Stimulated activated CD4-positive, alpha-beta T cell treated with anti-CD3 and anti-CD28 coated beads, Interleukin-12 subunit alpha, Interleukin-12 subunit beta, amount 100 ng/mL, for 24 hours (primary cell): ENCODE results near the gene ARID1A.

ENCODE experiments used
- DNase-seq, 2 experiments: peaks; one replicate each; pipeline ENCODE4 v3.0.0-alpha.2; 2020; ENCODE audit warnings: low read depth in 2 of 2

ARID1A gene

DNA sequence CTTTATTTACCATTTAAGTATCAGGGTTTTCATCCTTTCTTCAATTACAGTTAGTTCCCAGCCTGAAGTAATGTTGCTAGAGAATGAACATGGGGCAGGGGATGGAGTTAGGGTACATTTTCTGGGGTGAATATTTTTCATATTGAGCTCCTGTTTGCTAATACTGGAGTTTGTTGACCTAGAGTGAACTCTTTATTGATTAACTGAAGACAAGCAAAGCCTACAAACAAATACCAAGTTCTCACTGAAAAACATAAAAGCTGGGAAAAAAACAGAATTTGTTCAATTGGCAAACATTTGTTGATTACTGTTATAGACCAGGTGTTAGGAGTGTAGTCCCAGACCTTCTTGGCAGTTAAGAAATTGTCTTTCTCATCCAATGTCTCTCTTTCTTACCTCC lies 63.7 kb downstream of the ARID1A start:
- DNase-seq = no peak

DNA sequence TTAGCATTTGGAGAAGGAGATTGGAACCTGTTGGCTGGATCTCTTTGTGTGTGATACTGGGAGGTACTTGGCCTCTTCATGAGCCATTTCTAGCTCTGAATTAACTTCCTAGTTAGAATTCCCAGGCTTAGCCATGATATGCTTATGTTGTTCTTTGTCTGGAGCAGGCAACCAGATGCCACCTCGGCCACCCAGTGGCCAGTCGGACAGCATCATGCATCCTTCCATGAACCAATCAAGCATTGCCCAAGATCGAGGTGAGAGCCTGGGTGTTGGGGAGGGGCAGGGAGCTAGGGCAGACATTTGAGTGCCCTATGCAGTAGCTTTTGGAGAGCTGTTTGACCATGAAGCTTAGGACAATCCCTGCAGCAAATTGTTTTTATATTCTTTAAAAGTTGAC lies 65.4 kb downstream of the ARID1A start:
- DNase-seq = no peak

DNA sequence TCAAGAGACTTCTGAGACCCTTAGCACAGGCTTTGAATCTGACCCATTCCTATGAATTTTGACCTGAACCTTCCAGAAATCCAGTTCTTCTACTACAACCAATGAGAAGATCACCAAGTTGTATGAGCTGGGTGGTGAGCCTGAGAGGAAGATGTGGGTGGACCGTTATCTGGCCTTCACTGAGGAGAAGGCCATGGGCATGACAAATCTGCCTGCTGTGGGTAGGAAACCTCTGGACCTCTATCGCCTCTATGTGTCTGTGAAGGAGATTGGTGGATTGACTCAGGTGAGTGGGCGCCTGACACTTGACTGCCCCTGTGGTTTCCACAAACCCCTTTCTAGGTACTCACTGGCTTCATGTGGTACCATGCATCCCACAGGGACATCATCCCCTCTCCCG lies 71.9 kb downstream of the ARID1A start:
- DNase-seq = no peak

DNA sequence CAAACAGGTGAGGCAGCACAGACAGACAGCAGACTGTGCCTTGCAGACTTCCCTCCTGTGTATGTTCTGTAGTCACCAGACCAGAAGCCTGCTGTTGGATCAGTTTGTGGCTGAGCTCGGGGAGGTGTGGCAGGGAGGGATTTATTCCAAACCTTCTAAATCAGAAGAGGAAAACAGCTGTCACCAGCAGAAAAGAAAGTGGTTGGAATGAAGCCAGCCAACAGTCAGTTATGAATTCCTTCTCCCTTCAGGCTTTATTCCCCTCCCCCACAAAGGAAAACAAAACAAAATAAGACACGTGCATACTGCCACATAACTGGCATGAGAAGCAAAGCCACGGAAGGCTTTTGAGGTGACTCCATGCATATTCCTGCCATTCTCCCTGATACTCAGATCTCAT lies 72.9 kb downstream of the ARID1A start:
- DNase-seq = no peak

DNA sequence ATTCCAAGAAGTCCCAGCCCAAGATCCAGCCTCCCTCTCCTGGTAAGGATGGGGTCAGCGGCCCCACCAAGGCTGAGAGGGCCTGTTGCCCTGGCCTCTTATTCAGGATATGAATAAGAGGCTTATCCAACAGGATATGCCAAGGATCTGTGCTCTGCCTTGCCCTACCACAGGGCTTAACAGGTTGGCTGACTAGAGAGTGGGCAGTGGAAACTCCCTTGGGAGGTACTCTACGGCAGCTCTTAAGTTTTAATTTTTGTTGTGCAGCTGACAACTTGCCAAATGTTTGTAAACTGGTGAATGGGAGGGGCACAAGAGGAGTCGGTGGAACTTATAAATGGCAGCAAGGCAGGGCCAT lies 75.4 kb downstream of the ARID1A start:
- DNase-seq = no peak

DNA sequence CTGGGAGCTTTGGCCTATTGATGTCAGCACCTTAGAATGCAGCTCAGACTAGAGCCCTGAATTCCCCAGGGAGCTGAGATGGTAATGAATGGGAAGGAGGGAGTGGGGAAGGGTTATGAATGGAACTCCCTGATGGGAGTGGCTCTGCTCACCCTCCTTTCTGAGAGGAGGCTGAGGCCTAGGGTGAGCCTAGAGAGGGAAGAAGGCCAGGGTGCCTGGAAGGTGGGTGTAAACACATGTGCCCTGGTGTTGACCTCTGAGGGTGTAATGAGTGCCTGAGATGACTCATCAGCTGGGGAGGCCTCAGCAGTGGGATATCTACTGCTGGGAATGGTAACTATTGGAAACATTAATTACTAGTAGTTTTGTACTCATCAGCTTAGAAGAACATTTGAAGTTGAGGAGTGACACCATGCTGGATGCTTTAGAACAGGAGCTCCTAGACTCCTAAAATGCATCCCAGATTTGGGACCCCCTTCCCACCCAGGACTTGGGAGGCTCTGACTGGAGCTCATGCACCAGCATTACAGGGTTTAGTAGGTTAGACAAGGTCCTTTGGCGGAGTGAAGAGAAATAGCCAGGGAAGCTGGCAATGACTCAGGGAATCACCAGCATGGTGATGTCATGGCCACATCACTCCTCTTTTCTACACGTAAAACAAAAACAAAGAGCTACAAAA lies 76.0 kb downstream of the ARID1A start:
- no peak for DNase-seq

DNA sequence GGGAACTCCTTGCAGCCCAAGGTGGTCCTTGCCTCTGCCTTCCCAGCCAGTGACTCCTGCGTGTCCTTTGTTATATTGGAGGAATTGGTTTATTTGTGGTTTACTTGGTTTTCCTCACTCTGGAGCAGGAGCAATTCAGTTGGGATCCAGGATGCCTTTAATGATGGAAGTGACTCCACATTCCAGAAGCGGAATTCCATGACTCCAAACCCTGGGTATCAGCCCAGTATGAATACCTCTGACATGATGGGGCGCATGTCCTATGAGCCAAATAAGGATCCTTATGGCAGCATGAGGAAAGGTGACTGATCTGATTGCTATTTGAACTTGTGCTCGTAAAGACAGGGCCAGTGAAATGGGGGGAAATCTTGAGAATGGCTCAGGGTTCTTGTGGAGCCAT lies 76.9 kb downstream of the ARID1A start:
- DNase-seq = no peak

DNA sequence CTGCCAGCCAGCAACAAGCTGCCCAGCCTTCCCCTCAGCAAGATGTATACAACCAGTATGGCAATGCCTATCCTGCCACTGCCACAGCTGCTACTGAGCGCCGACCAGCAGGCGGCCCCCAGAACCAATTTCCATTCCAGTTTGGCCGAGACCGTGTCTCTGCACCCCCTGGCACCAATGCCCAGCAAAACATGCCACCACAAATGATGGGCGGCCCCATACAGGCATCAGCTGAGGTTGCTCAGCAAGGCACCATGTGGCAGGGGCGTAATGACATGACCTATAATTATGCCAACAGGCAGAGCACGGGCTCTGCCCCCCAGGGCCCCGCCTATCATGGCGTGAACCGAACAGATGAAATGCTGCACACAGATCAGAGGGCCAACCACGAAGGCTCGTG lies 78.6 kb downstream of the ARID1A start:
- DNase-seq = no peak

DNA sequence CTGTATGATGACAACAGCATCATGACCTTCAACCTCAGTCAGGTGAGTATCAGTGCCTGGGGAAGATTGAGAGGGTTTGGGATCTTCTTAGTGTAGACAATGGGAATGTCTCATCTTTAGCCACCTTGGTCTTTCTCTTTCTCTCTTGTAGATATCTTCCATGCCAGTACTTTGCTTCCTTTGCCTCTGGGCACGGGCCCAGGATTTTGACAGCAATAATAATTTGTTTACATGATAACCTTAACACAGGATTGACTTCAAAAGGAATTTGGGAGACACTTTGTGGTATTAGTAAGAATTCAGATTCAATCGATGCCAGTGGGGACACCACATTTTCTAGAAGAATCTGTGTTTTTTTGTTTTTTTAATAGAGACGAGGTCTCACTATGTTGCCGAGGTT lies 79.9 kb downstream of the ARID1A start:
- no peak for DNase-seq

DNA sequence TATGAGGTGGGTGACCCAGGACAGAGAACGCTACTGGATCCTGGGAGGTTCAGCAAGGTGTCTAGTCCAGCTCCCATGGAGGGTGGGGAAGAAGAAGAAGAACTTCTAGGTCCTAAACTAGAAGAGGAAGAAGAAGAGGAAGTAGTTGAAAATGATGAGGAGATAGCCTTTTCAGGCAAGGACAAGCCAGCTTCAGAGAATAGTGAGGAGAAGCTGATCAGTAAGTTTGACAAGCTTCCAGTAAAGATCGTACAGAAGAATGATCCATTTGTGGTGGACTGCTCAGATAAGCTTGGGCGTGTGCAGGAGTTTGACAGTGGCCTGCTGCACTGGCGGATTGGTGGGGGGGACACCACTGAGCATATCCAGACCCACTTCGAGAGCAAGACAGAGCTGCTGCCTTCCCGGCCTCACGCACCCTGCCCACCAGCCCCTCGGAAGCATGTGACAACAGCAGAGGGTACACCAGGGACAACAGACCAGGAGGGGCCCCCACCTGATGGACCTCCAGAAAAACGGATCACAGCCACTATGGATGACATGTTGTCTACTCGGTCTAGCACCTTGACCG lies 83.4 kb downstream of the ARID1A start:
- no peak for DNase-seq

DNA sequence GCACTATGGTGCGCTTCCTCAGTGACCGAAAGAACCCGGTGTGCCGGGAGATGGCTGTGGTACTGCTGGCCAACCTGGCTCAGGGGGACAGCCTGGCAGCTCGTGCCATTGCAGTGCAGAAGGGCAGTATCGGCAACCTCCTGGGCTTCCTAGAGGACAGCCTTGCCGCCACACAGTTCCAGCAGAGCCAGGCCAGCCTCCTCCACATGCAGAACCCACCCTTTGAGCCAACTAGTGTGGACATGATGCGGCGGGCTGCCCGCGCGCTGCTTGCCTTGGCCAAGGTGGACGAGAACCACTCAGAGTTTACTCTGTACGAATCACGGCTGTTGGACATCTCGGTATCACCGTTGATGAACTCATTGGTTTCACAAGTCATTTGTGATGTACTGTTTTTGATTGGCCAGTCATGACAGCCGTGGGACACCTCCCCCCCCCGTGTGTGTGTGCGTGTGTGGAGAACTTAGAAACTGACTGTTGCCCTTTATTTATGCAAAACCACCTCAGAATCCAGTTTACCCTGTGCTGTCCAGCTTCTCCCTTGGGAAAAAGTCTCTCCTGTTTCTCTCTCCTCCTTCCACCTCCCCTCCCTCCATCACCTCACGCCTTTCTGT lies 84.6 kb downstream of the ARID1A start:
- no peak for DNase-seq

DNA sequence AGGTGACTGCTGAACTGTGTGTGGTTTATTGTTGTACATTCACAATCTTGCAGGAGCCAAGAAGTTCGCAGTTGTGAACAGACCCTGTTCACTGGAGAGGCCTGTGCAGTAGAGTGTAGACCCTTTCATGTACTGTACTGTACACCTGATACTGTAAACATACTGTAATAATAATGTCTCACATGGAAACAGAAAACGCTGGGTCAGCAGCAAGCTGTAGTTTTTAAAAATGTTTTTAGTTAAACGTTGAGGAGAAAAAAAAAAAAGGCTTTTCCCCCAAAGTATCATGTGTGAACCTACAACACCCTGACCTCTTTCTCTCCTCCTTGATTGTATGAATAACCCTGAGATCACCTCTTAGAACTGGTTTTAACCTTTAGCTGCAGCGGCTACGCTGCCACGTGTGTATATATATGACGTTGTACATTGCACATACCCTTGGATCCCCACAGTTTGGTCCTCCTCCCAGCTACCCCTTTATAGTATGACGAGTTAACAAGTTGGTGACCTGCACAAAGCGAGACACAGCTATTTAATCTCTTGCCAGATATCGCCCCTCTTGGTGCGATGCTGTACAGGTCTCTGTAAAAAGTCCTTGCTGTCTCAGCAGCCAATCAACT lies 85.5 kb downstream of the ARID1A start:
- DNase-seq = no peak

DNA sequence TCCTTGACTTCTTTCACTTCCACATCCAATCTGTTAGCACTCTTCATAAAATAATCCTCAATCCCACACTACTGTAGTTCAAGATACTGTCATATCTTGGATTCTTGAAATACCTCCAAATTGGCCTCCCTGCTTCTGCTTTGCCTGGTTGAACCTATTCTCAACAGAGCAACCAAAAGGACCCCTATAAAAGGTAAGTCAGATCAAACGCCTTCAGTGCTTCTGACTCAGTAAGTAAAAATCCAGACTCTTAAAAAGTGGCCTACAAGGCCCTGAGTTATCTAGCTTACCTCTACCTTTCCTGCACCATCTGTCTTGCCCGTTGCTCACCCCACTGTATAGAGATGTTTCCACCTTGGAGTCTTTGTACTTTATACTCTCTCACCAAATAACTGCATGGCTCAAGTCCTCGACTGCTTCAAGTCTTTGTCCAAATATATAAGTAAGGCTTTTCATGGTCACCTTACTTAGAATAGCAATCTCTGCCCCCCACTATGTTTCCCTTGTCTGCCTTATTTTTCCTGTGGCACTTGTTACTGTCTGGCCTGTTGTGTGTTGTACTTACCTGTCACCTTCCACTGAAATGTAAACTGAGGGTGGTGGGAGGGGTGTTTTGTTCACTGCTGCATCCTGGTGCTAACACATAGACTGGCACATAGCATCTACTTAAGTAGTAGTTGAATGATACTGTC lies 86.9 kb downstream of the ARID1A start:
- DNase-seq = no peak

DNA sequence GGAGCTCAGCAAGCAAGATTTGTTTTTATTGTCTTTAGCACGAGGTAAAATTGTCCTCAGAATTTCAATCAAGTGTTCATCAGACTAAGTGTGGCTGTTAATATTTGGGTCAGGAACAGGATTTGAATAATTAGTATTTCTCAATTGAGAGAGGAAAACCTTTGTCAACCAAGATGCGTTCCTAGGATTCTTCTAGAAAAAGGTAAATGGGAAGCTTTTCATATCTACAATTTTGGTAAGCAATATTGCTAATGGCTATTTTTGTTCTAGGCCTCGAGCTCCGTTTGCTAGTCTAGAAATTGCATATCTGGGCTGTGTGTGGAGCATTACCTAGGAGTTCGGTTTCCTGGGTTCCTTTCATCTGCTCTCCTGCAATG lies 87.8 kb downstream of the ARID1A start:
- no peak for DNase-seq

DNA sequence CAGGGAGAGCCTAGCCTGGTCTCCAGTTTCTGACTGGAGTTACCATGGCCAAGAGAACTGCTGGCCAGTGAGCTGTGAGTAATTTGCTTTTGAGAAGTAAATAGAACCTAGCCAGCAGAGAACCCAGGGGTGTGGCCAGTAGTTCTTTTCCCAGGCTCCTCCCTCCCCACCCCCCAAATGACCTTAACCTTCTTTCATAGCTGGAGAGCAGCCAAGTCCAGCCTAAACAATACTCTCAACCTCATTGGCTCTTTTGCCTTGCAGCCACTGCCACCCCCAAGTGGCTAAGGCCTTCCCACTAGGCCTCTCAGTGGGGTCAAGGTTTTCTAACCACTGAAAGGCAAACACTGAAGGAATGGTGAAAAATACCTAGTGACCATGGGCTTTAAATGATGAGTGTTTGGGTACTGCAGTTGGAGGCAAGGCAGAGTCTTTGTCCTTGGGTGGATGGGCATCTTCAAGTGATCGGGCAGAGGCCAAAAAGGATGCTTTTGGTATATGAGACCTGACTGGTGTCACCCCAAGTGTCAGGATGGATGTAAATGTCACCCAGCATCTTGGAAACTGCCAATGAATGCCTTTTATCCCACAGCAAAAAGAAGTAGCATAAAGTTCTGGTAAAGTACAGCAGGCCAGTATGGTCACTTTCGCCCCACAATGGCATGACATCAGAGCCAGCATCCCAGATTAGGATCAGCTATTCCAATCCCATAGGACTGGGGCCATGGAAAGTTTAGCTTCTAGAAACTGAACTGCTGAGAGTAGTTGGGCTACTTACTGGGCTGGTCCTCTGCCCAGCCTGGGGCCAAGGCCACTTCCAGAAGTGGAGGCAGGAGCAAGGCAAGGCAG lies 88.4 kb downstream of the ARID1A start:
- no peak for DNase-seq

DNA sequence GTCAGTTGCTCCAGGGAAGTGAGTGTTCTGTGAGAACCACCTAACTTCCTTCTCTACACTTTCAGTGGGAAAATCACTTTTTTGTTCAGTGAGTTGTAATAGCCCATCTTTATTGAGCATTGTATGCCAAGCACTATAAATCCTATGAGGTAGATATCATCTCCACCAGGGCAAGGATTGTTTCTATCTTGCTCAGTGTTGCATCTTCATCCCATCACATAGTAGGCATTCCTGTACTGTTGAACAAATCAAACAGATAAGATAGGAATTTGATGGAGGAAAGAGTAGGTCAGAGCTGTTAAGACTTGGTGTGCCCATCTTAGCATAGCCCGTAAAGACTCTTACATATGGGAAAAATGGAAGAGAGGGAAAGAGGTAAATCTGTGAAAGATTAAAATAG lies 89.1 kb downstream of the ARID1A start:
- DNase-seq = no peak

DNA sequence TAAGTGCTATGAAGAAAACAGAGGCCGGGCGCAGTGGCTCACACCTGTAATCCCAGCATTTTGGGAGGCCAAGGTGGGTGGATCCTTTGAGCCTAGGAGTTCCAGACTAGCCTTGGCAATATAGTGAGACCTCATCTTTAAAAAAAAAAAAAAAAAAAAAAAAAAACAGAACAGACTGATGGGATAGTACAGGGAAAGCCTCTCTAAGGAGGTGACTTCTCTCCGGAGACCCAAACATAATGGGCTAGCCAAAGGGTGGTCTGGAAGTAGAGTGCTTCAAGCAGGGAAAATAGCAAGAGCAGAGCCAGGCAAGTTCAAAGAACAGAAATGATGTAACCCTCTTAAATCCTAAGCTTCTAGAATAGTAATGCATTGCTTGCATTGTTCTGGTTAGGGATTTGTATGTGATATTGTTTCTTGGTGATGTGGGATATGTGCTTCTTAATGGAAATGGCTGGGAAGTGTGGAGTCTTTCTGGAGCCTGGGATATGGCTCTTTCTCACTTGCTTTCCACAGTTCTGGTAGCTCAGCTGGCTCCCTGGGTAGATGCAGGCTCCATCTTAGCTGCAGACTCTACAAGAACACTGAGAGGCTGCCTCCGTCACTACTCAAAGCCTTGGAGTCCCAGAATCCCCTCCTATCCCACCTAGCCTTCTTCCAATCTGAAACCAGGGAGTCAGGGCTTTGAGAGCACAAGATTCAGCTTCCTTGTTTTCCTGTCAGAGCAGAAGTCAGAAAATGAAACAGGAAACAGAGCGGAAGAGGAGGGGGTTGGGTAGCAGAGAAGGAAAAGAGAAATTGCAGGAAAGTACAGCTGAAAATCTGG lies 90.0 kb downstream of the ARID1A start:
- DNase-seq = no peak

DNA sequence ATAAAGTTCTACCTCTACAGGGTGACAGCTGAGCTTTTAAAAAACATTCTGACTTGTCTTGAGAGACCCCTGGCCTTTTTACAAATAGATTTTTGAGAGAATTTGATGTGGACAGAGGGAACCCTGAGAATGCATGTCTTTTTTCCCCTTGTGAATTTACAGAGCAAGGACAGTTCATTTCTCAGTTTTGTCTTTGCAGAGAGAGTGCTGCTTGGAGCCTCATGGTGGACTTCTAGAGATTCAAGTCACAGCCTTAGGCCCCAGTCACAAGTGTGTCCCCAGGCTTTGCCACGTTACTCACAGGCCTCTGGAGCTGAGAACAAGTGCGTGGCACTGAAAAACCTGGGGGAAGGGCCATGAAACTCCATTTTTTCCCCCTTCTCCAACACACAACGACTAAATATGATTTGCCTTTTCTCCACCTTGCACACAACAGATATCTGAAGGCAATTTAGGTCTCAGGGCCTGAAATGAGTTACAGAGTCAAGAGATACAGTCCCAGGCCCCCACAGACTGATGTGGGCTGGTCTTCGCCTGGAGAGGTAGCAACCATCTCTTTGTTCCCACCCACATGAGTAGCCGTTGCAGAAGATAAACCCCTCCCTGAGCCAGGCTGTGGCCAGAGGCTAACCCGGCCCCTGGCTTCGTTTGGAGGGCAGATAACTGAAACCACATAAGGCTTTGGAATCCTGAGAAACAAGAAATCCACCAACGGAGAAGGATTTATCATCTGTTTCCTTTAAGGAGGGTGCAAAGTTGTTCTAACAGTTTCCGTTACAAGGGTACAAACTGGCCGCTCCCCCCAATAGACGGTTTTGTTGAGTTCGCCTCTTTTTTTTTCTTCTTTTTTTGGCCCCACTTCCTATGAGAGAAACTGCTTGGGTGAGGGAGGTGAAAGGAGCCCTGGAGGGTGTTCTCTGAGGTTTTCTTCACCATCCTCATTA lies 90.9 kb downstream of the ARID1A start:
- no peak for DNase-seq

DNA sequence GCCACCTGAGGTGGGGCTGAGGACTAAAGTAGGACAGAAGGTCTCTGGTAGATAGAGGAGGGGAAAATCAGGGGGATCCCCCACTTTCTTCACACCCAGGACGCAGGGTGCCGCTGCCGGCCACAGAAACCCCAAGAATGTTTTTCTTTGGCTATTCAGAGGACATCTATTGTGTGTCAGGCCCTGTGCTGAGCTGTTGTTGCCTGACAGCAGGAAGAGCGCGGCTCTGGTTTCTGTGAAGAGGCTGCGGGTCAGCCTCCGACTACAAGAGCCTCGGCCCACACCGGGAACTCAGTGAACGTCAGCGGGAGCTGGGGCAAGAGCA lies 91.5 kb downstream of the ARID1A start:
- peak in 1 of 2 experiments; percentile 64 for DNase-seq
